RWPE2 (cell line): Measurements from ENCODE around the gene OTUD3.
"Not testable (repeated sequence)": the region's sequence is repeated elsewhere in the genome, so short reads cannot be mapped to it uniquely, and the experiment has no call there.

Experiments used
- ATAC-seq: fragments of 200-7000 bp; cut with Tn5 transposase; 3 replicates; pipeline ENCODE4 v1.9.1; 2021; ENCODE audit warnings: low read depth
- DNase-seq: peaks from one replicate; pipeline ENCODE4 v3.0.0-alpha.2; 2020; ENCODE audit warnings: low spot score
- H3K27ac ChIP-seq: fragments of 450-650 bp; 2 replicates; pipeline ENCODE4 v1.5.1; 2017; ENCODE audit warnings: mild to moderate bottlenecking; ENCODE audit not compliant: poor library complexity, severe bottlenecking
- H3K27me3 ChIP-seq: fragments of 250-450 bp; sonication (Bioruptor Pico); 2 replicates; pipeline ENCODE4 v1.5.1; 2021; ENCODE audit warnings: mild to moderate bottlenecking, moderate library complexity; ENCODE audit not compliant: insufficient read depth, poor library complexity, severe bottlenecking
- H3K36me3 ChIP-seq: fragments of 250-450 bp; sonication (Bioruptor Pico); 2 replicates; pipeline ENCODE4 v1.5.1; 2020; ENCODE audit warnings: low read depth, mild to moderate bottlenecking, moderate library complexity
- H3K4me1 ChIP-seq: fragments of 250-450 bp; sonication (Bioruptor Pico); 2 replicates; pipeline ENCODE4 v1.5.1; 2021; ENCODE audit warnings: mild to moderate bottlenecking, moderate library complexity; ENCODE audit not compliant: insufficient read depth, poor library complexity, severe bottlenecking
- H3K4me3 ChIP-seq: fragments of 250-450 bp; sonication (Bioruptor Pico); 2 replicates; pipeline ENCODE4 v1.5.1; 2021; ENCODE audit warnings: mild to moderate bottlenecking, moderate library complexity; ENCODE audit not compliant: severe bottlenecking
- H3K9me3 ChIP-seq: fragments of 250-450 bp; sonication (Bioruptor Pico); 2 replicates; pipeline ENCODE4 v1.5.1; 2021; ENCODE audit warnings: mild to moderate bottlenecking, moderate library complexity; ENCODE audit not compliant: severe bottlenecking
- CTCF ChIP-seq: fragments of 450-650 bp; IDR thresholded peaks from one replicate; pipeline ENCODE4 v1.5.1; 2017; ENCODE audit warnings: mild to moderate bottlenecking, moderate library complexity; ENCODE audit not compliant: poor library complexity, severe bottlenecking

OTUD3 gene

DNA sequence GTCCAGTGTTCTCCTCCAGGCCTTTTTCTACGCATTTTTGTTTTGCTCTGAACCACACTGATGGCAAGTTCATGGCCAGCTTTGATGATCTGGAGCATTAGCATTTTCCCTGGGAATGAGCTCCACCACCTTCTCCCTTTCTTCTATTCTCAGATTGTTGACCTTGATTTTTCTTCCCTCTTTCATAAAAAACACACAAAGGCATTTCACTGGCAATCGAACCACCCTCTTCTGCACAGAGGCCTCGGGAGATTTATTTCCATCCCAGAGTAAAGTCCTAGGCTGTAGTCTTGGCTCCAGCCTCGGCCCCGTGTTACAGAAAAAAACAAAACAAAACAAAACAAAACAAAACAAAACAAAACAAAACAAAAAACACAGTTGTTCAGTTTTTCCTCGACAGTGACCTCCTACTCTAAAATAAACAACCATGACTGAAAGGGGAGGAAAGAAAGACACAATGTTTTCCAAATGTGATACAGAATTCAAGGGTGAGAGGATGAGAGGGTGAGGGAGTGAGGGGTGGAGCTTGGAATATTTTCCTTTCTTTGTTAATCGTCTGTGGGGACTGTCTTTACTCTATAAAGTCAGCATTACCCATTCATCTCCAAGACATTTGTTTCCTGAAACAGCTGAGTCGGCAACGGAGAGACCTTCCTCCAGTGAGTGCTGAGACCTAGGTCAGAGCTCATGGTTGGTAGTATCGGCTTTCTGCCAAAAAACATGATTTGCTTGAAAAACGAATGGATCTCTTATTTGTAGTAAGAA lies 37.3 kb upstream of the OTUD3 start:
- no peak for TF ChIP-seq CTCF
- Histone ChIP-seq H3K27ac (no peak overlapping the region), H3K4me3 (no peak overlapping the region), H3K36me3 (no peaks in the 10 kb centered on the region), H3K9me3 (no peaks in the 10 kb centered on the region), H3K27me3 (no peaks in the 10 kb centered on the region), H3K4me1 (no peaks in the 10 kb centered on the region)
- DNase-seq: no peak
- ATAC-seq: no peak

DNA sequence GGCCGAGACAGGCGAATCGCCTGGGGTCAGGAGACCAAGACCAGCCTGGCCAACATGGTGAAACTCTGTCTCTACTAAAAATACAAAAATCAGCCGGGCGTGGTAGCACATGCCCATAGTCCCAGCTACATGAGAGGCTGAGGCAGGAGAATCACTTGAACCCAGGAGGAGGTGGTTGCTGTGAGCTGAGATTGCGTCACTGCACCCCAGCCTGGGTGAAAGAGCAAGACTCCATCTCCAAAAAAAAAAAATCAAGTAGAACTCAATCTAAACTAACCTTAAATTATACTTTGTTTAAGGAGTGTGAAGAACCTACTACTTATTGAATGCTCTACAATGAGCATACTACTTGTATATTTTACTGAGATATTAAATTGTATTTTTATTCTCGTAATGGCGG lies 36.6 kb upstream of the OTUD3 start:
- Histone ChIP-seq H3K9me3 (no peaks in the 10 kb centered on the region), H3K4me3 (no peak overlapping the region), H3K36me3 (no peaks in the 10 kb centered on the region), H3K27me3 (no peaks in the 10 kb centered on the region), H3K4me1 (no peaks in the 10 kb centered on the region), H3K27ac (no peak overlapping the region)
- DNase-seq (no peak), ATAC-seq (no peak)
- TF ChIP-seq CTCF: no peak

- ATAC-seq (no peak), DNase-seq (no peak)
- Histone ChIP-seq H3K27me3 (no peaks in the 10 kb centered on the region), H3K4me1 (no peaks in the 10 kb centered on the region), H3K27ac (no peak overlapping the region), H3K9me3 (no peaks in the 10 kb centered on the region), H3K36me3 (no peaks in the 10 kb centered on the region), H3K4me3 (no peak overlapping the region)
- no peak for TF ChIP-seq CTCF
Measured at GRCh38 chr1:19846338-19846737, 35.9 kb upstream of the OTUD3 start.

DNA sequence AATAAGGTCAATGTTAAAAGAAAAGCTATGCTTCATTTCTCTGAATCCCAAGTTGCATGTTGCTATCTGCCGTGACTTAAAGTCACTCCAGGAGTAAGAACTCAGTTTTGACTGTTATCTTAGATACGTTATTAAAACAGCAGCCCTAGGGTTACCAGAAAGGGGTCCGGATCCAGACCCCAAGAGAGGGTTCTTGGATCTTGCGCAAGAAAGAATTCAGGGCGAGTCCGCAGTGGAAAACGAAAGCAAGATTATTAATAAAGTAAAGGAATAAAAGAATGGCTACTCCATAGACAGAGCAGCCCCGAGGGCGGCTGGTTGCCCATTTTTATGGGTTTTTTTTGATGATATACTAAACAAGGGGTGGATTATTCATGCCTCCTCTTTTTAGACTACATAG lies 34.9 kb upstream of the OTUD3 start:
- not testable (repeated sequence) for ATAC-seq, H3K36me3 ChIP-seq, H3K4me1 ChIP-seq, H3K9me3 ChIP-seq, H3K27ac ChIP-seq, H3K4me3 ChIP-seq, H3K27me3 ChIP-seq, DNase-seq

DNA sequence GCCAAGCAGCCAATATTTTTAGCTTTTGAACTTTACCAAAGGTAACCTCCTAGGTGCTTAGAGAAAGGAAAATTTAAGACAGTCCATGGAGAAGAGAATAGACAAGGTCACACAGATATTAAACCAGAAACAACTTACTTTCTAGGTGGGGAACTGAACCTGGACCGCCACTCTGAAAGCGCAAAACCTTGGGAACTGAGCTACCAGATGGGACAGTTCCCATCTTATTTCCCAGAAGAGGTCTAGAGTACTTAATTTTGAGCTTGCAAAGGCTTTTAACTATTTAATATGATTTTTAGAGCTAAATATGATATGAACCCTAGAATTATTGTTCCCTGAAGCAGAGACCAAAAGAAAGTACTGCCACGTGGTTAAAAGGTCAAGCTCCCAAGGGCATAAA lies 32.9 kb upstream of the OTUD3 start:
- not testable (repeated sequence) for DNase-seq, H3K4me3 ChIP-seq, ATAC-seq, H3K27ac ChIP-seq, H3K9me3 ChIP-seq, H3K36me3 ChIP-seq, H3K4me1 ChIP-seq, H3K27me3 ChIP-seq

DNA sequence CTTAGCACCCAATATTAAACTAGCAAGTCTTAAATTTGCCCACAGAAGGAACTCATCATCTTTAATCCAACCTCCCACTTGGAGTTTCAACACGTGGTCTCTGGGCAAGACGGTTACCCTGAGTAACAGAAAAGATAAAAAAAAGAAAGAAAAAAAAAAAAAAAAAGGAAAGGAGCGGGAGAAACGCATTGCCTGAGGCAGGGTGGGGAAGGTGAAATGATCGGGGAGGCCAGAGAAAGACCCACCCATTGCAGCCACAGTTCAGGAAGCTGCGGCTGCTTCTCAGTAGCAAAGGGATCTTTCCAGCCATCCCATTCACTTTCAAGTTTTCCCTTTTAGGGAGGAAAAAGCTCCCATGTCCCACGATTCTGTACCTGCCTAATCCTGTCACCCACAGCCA lies 32.0 kb upstream of the OTUD3 start:
- DNase-seq: no peak
- no peak for ATAC-seq
- Histone ChIP-seq H3K27me3 (no peaks in the 10 kb centered on the region), H3K36me3 (no peaks in the 10 kb centered on the region), H3K4me3 (no peak overlapping the region), H3K27ac (no peak overlapping the region), H3K9me3 (no peaks in the 10 kb centered on the region), H3K4me1 (no peaks in the 10 kb centered on the region)
- no peak for TF ChIP-seq CTCF
